B cell (primary cell): Measurements from ENCODE around the gene EGLN1. TPM values are rescaled to one million over a fixed set of nuclear protein-coding genes. Genes with fewer than 3 reads are reported as not detected.

Experiments used
- ATAC-seq: fragments of 200-7000 bp; cut with Tn5 transposase; one replicate; pipeline ENCODE4 v1.10.0; 2021; ENCODE audit warnings: low read depth, mild to moderate bottlenecking, moderate number of reproducible peaks, moderate library complexity
- CTCF ChIA-PET: fragments of 350-600 bp; sonication (Branson Sonifier 250); formaldehyde crosslinking; loops from one replicate; lab custom pipeline; 2021; ENCODE audit warnings: antibody characterized with exemption, inconsistent platforms; lab: Charles Lee
- POLR2A ChIA-PET: fragments of 350-600 bp; sonication (Branson Sonifier 250); formaldehyde crosslinking; loops from one replicate; lab custom pipeline; 2021; ENCODE audit warnings: antibody characterized with exemption; lab: Charles Lee
- DNase-seq: peaks from one replicate; pipeline ENCODE4 v3.0.0; 2013
- H2AFZ ChIP-seq: 2 replicates; pipeline ENCODE4 v1.6.1; 2012; ENCODE audit warnings: mild to moderate bottlenecking, low read depth, low read length; ENCODE audit not compliant: insufficient read depth, poor library complexity, severe bottlenecking
- H3K27ac ChIP-seq, 2 donors: 1 replicate in 1 of 2; 2 replicates in 1 of 2; pipeline ENCODE4 v1.5.1; 2012 to 2013; ENCODE audit warnings: low read length in 2 of 2, mild to moderate bottlenecking in 2 of 2, moderate library complexity in 1 of 2
- H3K27me3 ChIP-seq, 4 experiments: fragments of 200-600 bp in 1 of 4; sonication (generic) in 1 of 4; replicated peaks in 1 of 4; 1 replicate in 2 of 4; 2 replicates in 2 of 4; pipeline versions ENCODE4 v1.6.1 to v1.7.0; 2013 to 2016; ENCODE audit warnings: low read length in 3 of 4, mild to moderate bottlenecking in 2 of 4, mixed read lengths in 1 of 4, moderate library complexity in 1 of 4; ENCODE audit not compliant: insufficient read depth in 4 of 4, control insufficient read depth in 3 of 4; ENCODE audit errors: control extremely low read depth in 1 of 4
- H3K36me3 ChIP-seq, 2 experiments: replicated peaks in 1 of 2; 1 replicate in 1 of 2; 2 replicates in 1 of 2; pipeline versions ENCODE4 v1.6.1 to v1.7.1; 2013; ENCODE audit warnings: low read length in 1 of 2; ENCODE audit not compliant: insufficient read depth in 2 of 2, control insufficient read depth in 1 of 2; ENCODE audit errors: control extremely low read depth in 1 of 2, extremely low read depth in 1 of 2
- H3K4me1 ChIP-seq, 2 donors: fragments of 200-600 bp in 1 of 2; sonication (generic) in 1 of 2; 1 replicate in 1 of 2; 2 replicates in 1 of 2; pipeline versions ENCODE4 v1.5.1 to v1.6.1; 2013 to 2017; ENCODE audit warnings: low read length in 2 of 2; ENCODE audit not compliant: control insufficient read depth in 2 of 2, insufficient read depth in 2 of 2
- H3K4me2 ChIP-seq: replicated peaks from 2 replicates; pipeline ENCODE3; 2012; ENCODE audit warnings: mild to moderate bottlenecking, low read depth, low read length; ENCODE audit not compliant: poor library complexity, severe bottlenecking
- H3K4me3 ChIP-seq, 5 experiments: fragments of 200-600 bp in 1 of 5; sonication (generic) in 1 of 5; 1 replicate in 3 of 5; 2 replicates in 2 of 5; pipeline versions ENCODE4 v1.5.1 to v1.7.0; 2011 to 2016; ENCODE audit warnings: low read length in 4 of 5, mild to moderate bottlenecking in 4 of 5, low read depth in 2 of 5, control low read depth in 1 of 5, moderate library complexity in 1 of 5; ENCODE audit not compliant: insufficient read depth in 1 of 5; ENCODE audit errors: control extremely low read depth in 1 of 5, extremely low read depth in 1 of 5
- H3K79me2 ChIP-seq: fragments of 200-600 bp; sonication (generic); one replicate; pipeline ENCODE4 v1.6.0; 2016; ENCODE audit warnings: low read length; ENCODE audit not compliant: control insufficient read depth, insufficient read depth
- H3K9ac ChIP-seq: fragments of 200-600 bp; sonication (generic); 2 replicates; pipeline ENCODE4 v1.6.1; 2017; ENCODE audit warnings: mild to moderate bottlenecking, low read length, moderate library complexity
- H3K9me3 ChIP-seq, 3 donors: one replicate each; pipeline versions ENCODE4 v1.6.1 to v1.7.1; 2013; ENCODE audit warnings: low read length in 2 of 3; ENCODE audit not compliant: control insufficient read depth in 2 of 3, insufficient read depth in 1 of 3; ENCODE audit errors: control extremely low read depth in 1 of 3
- H4K20me1 ChIP-seq: 2 replicates; pipeline ENCODE4 v1.6.0; 2012; ENCODE audit warnings: mild to moderate bottlenecking, low read length; ENCODE audit not compliant: insufficient read depth, control insufficient read depth, poor library complexity, severe bottlenecking
- H3K27ac Mint-ChIP-seq: one replicate; pipeline ENCODE4 v1.8.0; 2021; ENCODE audit warnings: mixed read lengths
- H3K27me3 Mint-ChIP-seq: one replicate; pipeline ENCODE4 v1.8.0; 2021; ENCODE audit warnings: mixed read lengths
- H3K4me1 Mint-ChIP-seq: one replicate; pipeline ENCODE4 v1.8.0; 2021; ENCODE audit warnings: mixed read lengths
- H3K4me3 Mint-ChIP-seq: one replicate; pipeline ENCODE4 v1.8.0; 2021; ENCODE audit warnings: mixed read lengths
- H3K9me3 Mint-ChIP-seq: one replicate; pipeline ENCODE4 v1.8.0; 2022; ENCODE audit warnings: mixed read lengths; ENCODE audit not compliant: insufficient read depth
- EZH2 ChIP-seq: IDR thresholded peaks from 2 replicates; pipeline ENCODE4 v1.6.1; 2012; ENCODE audit warnings: borderline replicate concordance, low read depth, mild to moderate bottlenecking, moderate library complexity, low read length; ENCODE audit not compliant: insufficient read depth, poor library complexity, severe bottlenecking
- WGBS: methylation state at CpG from one replicate; pipeline ENCODE4 v1.1.5; 2013; ENCODE audit warnings: missing lambda C conversion rate; ENCODE audit not compliant: insufficient coverage; 5-methylcytosine and 5-hydroxymethylcytosine counted together
- intact Hi-C: fragments of 100-400 bp; cut with micrococcal nuclease; formaldehyde crosslinking; loops from one replicate; pipeline ENCODE4 v1.10.0; 2022
- polyA plus RNA-seq: library from polyadenylated mRNA; depleted of rRNA; stranded (reverse); fragments of >200 nt; gene quantifications from 2 replicates; pipeline ENCODE4 v1.2.3, GENCODE V29; 2012
- total RNA-seq, 2 donors: library from RNA; stranded (reverse); fragments of 120-200 nt in 1 of 2; gene quantifications; 1 replicate in 1 of 2; 2 replicates in 1 of 2; pipeline versions ENCODE4 v1.2.3 to v1.2.4, GENCODE V29; 2013 to 2022
- TF ChIP-seq, protein P1 (sequence below): fragments of 200-600 bp; IDR thresholded peaks from one replicate; pipeline ENCODE4 v1.8.0; 2022; ENCODE audit warnings: antibody characterized with exemption, mild to moderate bottlenecking

Gene EGLN1
- total and polyA plus RNA-seq, 2 donors (not counting 1 experiment from before 2014, with no cell fraction given) = 7.5 to 18.5 TPM

DNA sequence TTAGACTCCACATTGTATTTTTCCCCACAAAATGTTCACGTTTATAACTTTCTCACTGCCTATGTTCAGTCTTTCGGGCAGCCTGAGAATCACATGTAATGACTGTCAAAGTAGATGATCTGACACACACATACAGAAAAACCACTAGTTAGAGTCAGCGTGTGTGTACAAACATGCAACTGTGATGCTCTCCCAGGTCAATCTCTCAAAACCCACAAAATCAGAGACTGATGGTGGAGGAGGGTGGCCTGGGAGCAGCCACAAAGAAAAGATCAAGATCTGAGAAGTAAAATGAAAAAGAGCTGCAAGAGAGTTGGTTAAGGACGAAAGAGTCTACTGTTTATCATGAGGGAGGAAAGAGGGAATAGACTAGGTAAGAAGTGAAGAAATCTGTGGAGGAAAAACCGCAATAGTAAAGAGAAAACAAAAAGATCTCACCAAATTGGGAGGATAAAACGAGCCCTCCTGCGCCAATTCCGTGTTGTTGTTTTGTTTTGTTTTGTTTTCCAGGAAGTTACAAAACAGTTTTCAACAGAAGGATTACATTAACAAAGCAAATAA lies 2.3 kb downstream of the EGLN1 start:
- peak overlapping the region; percentile 97 for H3K27ac Mint-ChIP-seq
- DNase-seq (no peak), ATAC-seq (no peak)
- no peaks in the 10 kb centered on the region for H3K9me3 ChIP-seq
- intact Hi-C loops = loop anchor here (2.0 to 5.0 kb wide), 3 partner anchors 48 to 551 kb away; partner anchors contain the start of genes C1orf198 and GNPAT
- 10% methylated on average over 1 of the region's 8 CpGs for WGBS
- H3K9ac ChIP-seq = peak overlapping the region; percentile 72
- no peaks in the 10 kb centered on the region for H3K27me3 Mint-ChIP-seq
- peak overlapping the region; percentile 81 for H3K4me2 ChIP-seq
- peaks cover 64% of the 10 kb centered on the region for H3K79me2 ChIP-seq
- peaks cover 53% of the 10 kb centered on the region for H4K20me1 ChIP-seq
- no peak for TF ChIP-seq EZH2
- TF ChIP-seq, protein P1, sequence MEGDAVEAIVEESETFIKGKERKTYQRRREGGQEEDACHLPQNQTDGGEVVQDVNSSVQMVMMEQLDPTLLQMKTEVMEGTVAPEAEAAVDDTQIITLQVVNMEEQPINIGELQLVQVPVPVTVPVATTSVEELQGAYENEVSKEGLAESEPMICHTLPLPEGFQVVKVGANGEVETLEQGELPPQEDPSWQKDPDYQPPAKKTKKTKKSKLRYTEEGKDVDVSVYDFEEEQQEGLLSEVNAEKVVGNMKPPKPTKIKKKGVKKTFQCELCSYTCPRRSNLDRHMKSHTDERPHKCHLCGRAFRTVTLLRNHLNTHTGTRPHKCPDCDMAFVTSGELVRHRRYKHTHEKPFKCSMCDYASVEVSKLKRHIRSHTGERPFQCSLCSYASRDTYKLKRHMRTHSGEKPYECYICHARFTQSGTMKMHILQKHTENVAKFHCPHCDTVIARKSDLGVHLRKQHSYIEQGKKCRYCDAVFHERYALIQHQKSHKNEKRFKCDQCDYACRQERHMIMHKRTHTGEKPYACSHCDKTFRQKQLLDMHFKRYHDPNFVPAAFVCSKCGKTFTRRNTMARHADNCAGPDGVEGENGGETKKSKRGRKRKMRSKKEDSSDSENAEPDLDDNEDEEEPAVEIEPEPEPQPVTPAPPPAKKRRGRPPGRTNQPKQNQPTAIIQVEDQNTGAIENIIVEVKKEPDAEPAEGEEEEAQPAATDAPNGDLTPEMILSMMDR = no peak
- H3K27ac ChIP-seq = peak overlapping the region in 1 of 2 donors; percentile 60
- ChIA-PET CTCF (interaction anchor here (1.0 to 1.4 kb wide), 3 partner anchors 9 to 337 kb away, joined by 3 to 4 read pairs (median 3); no protein-coding TSS in a partner anchor), POLR2A (no interaction called here)
- peaks cover 41 to 43% of the 10 kb centered on the region in 2 donors for H3K4me1 ChIP-seq
- H2AFZ ChIP-seq = peak overlapping the region; percentile 78
- H3K4me3 ChIP-seq = peak overlapping the region; percentile 65 to 96 (median 77)
- peaks cover 58% of the 10 kb centered on the region for H3K4me1 Mint-ChIP-seq
- no peaks in the 10 kb centered on the region for H3K9me3 Mint-ChIP-seq
- peaks cover 0 to 4% of the 10 kb centered on the region in 2 experiments for H3K36me3 ChIP-seq
- peak overlapping the region; percentile 99 for H3K4me3 Mint-ChIP-seq
- no peaks in the 10 kb centered on the region for H3K27me3 ChIP-seq

DNA sequence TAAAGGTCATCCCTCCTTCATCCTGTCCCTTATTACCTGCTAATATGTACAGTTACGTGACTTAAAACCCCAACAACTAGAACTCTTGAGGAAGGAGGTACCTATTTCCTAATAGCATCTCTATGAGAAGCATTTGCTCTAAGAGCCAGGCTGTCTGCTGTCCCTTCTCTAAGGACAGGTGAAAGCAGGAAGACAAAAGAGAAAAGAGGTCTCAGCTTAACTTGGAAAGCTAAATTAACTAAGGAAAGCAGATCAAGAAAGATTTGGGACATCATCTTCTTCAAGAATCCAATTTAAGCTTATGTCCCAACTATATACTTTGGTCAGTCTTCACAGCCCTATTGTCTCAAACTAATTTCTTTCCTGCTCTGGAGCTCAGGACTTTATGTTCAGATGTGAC lies 2.9 kb downstream of the EGLN1 start:
- H3K27ac ChIP-seq = no peak overlapping the region
- peak overlapping the region; percentile 72 for H3K9ac ChIP-seq
- peaks cover 0 to 8% of the 10 kb centered on the region in 2 experiments for H3K36me3 ChIP-seq
- no peaks in the 10 kb centered on the region for H3K9me3 ChIP-seq
- no peak overlapping the region for H2AFZ ChIP-seq
- no peaks in the 10 kb centered on the region for H3K27me3 Mint-ChIP-seq
- TF ChIP-seq EZH2 = no peak
- TF ChIP-seq, protein P1 = no peak
- H3K4me2 ChIP-seq = peak overlapping the region; percentile 81
- POLR2A ChIA-PET = no interaction called here
- no peak overlapping the region for H3K27ac Mint-ChIP-seq
- peaks cover 41 to 46% of the 10 kb centered on the region in 2 donors for H3K4me1 ChIP-seq
- peaks cover 62% of the 10 kb centered on the region for H3K4me1 Mint-ChIP-seq
- no peak for ATAC-seq
- H3K4me3 Mint-ChIP-seq = peak overlapping the region; percentile 99
- peaks cover 71% of the 10 kb centered on the region for H3K79me2 ChIP-seq
- peak overlapping the region in 3 of 5 experiments; percentile 69 to 96 (median 77) for H3K4me3 ChIP-seq
- peaks cover 56% of the 10 kb centered on the region for H4K20me1 ChIP-seq
- no peaks in the 10 kb centered on the region for H3K9me3 Mint-ChIP-seq
- intact Hi-C loops = no loop called here
- CTCF ChIA-PET = interaction anchor here (1.3 kb wide), 2 partner anchors 60 to 337 kb away, joined by 3 to 5 read pairs; no protein-coding TSS in a partner anchor
- WGBS = no CpG with 5 or more reads among the region's 1 CpG
- no peak for DNase-seq
- no peaks in the 10 kb centered on the region for H3K27me3 ChIP-seq
